A673 (cell line): ENCODE data around the gene SND1. TPM values are rescaled to one million over a fixed set of nuclear protein-coding genes. Genes with fewer than 3 reads are reported as not detected.

Source experiments
- BruUV-seq: library from RNA; stranded (reverse); fragments of 400-500 nt; replicated peaks from 2 replicates; lab custom pipeline; 2021; lab: Mats Ljungman, UMichigan
- CTCF ChIA-PET: fragments of 300-600 bp; sonication (Branson Sonifier 250); formaldehyde crosslinking; loops from one replicate; lab custom pipeline; 2022; ENCODE audit warnings: antibody characterized with exemption; lab: Charles Lee
- POLR2A ChIA-PET: fragments of 300-600 bp; sonication (Branson Sonifier 250); formaldehyde crosslinking; loops from one replicate; lab custom pipeline; 2022; ENCODE audit warnings: antibody characterized with exemption; ENCODE audit not compliant: low non-redundant PET; lab: Charles Lee
- DNase-seq: peaks from one replicate; pipeline ENCODE4 v3.0.0-alpha.2; 2015; ENCODE audit warnings: low spot score
- H3K27ac ChIP-seq: fragments of 200-600 bp; sonication (generic); 2 replicates; pipeline ENCODE4 v1.5.1; 2016; ENCODE audit warnings: mixed run types, low read depth, mild to moderate bottlenecking, mixed read lengths, antibody characterized with exemption, low read length; ENCODE audit not compliant: poor library complexity, severe bottlenecking
- H3K27me3 ChIP-seq: fragments of 200-600 bp; sonication (generic); replicated peaks from 2 replicates; pipeline ENCODE4 v1.6.1; 2017; ENCODE audit warnings: mixed run types, low read depth, mild to moderate bottlenecking, mixed read lengths, antibody characterized with exemption, low read length; ENCODE audit not compliant: insufficient read depth, poor library complexity
- H3K36me3 ChIP-seq: fragments of 200-600 bp; sonication (generic); 2 replicates; pipeline ENCODE4 v1.6.1; 2016; ENCODE audit warnings: mixed run types, mild to moderate bottlenecking, mixed read lengths, antibody characterized with exemption, low read length; ENCODE audit not compliant: insufficient read depth, poor library complexity, severe bottlenecking
- H3K4me1 ChIP-seq: fragments of 200-600 bp; sonication (generic); 2 replicates; pipeline ENCODE4 v1.6.1; 2017; ENCODE audit warnings: mixed run types, mild to moderate bottlenecking, mixed read lengths, antibody characterized with exemption, low read length; ENCODE audit not compliant: insufficient read depth, poor library complexity, severe bottlenecking
- H3K4me3 ChIP-seq: fragments of 200-600 bp; sonication (generic); 2 replicates; pipeline ENCODE4 v1.5.1; 2016; ENCODE audit warnings: low read depth, mixed run types, mild to moderate bottlenecking, mixed read lengths, low read length; ENCODE audit not compliant: poor library complexity, severe bottlenecking
- H3K9me3 ChIP-seq: fragments of 200-600 bp; sonication (generic); 2 replicates; pipeline ENCODE4 v1.6.1; 2016; ENCODE audit warnings: mixed run types, low read depth, mild to moderate bottlenecking, mixed read lengths, antibody characterized with exemption, low read length; ENCODE audit not compliant: poor library complexity, severe bottlenecking
- CTCF ChIP-seq: fragments of 300-800, 200-600 bp; sonication (generic); conservative IDR thresholded peaks from 2 replicates; pipeline ENCODE4 v1.5.1; 2017; ENCODE audit warnings: low read depth, mild to moderate bottlenecking, antibody characterized with exemption, low read length, moderate library complexity, mixed read lengths
- EZH2 ChIP-seq: fragments of 200-600 bp; sonication (generic); IDR thresholded peaks from 2 replicates; pipeline ENCODE4 v1.6.1; 2017; ENCODE audit warnings: borderline replicate concordance, low read depth, mild to moderate bottlenecking, mixed read lengths, antibody characterized with exemption, low read length; ENCODE audit not compliant: poor library complexity, severe bottlenecking
- intact Hi-C: fragments of 100-400 bp; cut with micrococcal nuclease; formaldehyde crosslinking; loops from one replicate; pipeline ENCODE4 v1.10.0; 2022; ENCODE audit not compliant: unreplicated experiment
- total RNA-seq: library from RNA; stranded (reverse); gene quantifications from 2 replicates; pipeline ENCODE4 v1.2.3, GENCODE V29; 2021

SND1 gene
- total RNA-seq, 1 experiment from 2014 or later, result 177 TPM

DNA sequence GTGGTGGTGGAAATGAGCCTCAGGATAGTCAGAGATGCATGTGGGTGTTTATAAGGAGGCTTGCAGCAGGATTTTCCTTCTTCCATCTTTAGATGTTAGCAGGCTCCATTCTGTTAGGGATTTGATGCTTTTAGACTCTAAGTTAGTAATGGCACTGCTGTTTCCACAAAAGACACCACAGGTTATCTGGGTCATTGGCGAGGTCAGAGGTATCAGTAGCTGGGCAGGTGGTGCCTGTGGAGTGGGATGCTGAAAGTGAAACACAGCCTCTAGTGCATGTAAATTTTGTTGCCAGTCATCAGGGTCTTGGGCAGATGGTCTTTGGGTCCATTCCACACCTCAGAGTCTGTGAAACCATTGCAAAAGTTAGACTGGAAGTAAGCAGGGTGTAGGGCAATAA, 33.2 kb upstream of the SND1 start:
- Histone ChIP-seq H3K4me3 (no peak overlapping the region), H3K27me3 (peaks cover 93% of the 10 kb centered on the region), H3K4me1 (no peaks in the 10 kb centered on the region), H3K36me3 (no peaks in the 10 kb centered on the region), H3K9me3 (no peaks in the 10 kb centered on the region), H3K27ac (no peak overlapping the region)
- intact Hi-C loops, result no loop called here
- TF ChIP-seq EZH2 (no peak), CTCF (no peak)
- DNase-seq, result no peak
- no TSS peak for BruUV-seq
- POLR2A ChIA-PET, result no interaction called here
- CTCF ChIA-PET, result no interaction called here

- Histone ChIP-seq H3K4me3 (no peak overlapping the region), H3K36me3 (no peaks in the 10 kb centered on the region), H3K9me3 (no peaks in the 10 kb centered on the region), H3K4me1 (no peaks in the 10 kb centered on the region), H3K27ac (no peak overlapping the region), H3K27me3 (peaks cover 96% of the 10 kb centered on the region)
- CTCF ChIA-PET, result no interaction called here
- POLR2A ChIA-PET, result no interaction called here
- intact Hi-C loops, result no loop called here
- BruUV-seq, result no TSS peak
- no peak for DNase-seq
- TF ChIP-seq EZH2, result no peak
- no peak for TF ChIP-seq CTCF
Measured at GRCh38 chr7:127619681-127620405, 32.2 kb upstream of the SND1 start.

GRCh38 chr7:127620406-127621233, 31.4 kb upstream of the SND1 start:
- H3K36me3 ChIP-seq, result no peaks in the 10 kb centered on the region
- intact Hi-C loops, result no loop called here
- DNase-seq, result no peak
- no peak overlapping the region for H3K27ac ChIP-seq
- TF ChIP-seq EZH2 (no peak), CTCF (no peak)
- no peaks in the 10 kb centered on the region for H3K4me1 ChIP-seq
- BruUV-seq, result no TSS peak
- ChIA-PET POLR2A (no interaction called here), CTCF (no interaction called here)
- no peaks in the 10 kb centered on the region for H3K9me3 ChIP-seq
- peaks cover 94% of the 10 kb centered on the region for H3K27me3 ChIP-seq
- H3K4me3 ChIP-seq, result no peak overlapping the region
